GM12872 (cell line): ENCODE data around the gene HABP4.

ENCODE experiments used
- TF ChIP-seq, protein P1 (sequence below): IDR thresholded peaks from 3 replicates; pipeline ENCODE4 v1.5.1; 2011; ENCODE audit warnings: low read depth, mild to moderate bottlenecking, low read length, moderate library complexity; ENCODE audit not compliant: insufficient read depth

The HABP4 gene

DNA sequence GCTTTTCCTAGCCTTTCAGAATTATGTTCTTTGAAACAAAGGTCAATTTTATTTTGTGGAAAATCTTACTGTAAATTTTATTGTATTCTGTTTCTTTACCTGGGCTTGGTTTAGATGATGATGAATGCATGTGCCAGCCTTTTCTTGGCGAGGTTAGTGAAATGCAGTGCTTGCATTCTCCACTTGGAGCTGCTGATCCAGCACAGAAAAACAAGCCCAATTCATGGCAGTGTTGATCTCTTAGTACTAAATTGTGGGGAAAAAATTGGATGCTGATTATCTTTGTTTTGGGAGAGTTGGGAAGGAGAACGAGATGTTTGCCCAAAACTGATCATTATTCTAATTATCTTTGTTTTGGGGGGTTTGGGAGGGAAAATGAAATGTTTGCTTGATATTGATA lies 3.7 kb downstream of the HABP4 start:
- TF ChIP-seq, protein P1, sequence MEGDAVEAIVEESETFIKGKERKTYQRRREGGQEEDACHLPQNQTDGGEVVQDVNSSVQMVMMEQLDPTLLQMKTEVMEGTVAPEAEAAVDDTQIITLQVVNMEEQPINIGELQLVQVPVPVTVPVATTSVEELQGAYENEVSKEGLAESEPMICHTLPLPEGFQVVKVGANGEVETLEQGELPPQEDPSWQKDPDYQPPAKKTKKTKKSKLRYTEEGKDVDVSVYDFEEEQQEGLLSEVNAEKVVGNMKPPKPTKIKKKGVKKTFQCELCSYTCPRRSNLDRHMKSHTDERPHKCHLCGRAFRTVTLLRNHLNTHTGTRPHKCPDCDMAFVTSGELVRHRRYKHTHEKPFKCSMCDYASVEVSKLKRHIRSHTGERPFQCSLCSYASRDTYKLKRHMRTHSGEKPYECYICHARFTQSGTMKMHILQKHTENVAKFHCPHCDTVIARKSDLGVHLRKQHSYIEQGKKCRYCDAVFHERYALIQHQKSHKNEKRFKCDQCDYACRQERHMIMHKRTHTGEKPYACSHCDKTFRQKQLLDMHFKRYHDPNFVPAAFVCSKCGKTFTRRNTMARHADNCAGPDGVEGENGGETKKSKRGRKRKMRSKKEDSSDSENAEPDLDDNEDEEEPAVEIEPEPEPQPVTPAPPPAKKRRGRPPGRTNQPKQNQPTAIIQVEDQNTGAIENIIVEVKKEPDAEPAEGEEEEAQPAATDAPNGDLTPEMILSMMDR = peak; percentile 41; the same call in 1 of the 3 replicates

DNA sequence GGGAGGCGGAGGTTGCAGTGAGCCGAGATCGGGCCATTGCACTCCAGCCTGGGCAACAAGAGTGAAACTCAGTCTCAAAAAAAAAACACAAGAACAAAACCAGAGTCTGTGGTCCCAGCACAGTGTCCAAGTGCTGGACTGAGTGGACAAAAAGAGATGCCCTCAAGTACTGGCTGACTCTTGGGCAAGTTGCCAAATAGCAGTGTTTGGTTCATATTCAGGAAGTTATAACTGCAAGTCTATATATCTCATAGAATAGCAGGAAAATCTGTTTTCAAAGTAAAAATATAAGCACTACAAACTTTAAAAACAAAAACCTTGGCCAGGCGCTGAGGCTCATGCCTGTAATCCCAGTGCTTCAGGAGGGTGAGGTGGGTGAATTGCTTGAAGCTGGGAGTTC lies 7.3 kb downstream of the HABP4 start:
- TF ChIP-seq, protein P1 = no peak

DNA sequence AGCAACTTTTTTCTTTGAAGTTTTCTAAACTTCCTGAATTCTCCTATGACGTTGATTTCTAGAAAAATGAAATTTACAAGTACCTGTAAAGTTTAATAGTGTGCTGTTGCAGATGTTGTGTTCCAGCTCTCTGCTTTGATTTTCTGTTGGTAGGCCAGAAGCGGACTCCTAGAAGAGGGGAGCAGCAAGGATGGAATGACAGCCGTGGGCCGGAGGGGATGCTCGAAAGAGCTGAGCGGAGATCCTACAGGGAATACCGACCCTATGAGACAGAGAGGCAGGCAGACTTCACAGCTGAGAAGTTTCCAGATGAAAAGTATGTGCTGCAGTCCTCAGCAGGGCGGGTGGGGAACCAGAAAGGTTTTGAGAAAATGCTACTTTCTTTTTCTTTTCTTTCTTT lies 8.3 kb downstream of the HABP4 start:
- TF ChIP-seq, protein P1 = no peak

DNA sequence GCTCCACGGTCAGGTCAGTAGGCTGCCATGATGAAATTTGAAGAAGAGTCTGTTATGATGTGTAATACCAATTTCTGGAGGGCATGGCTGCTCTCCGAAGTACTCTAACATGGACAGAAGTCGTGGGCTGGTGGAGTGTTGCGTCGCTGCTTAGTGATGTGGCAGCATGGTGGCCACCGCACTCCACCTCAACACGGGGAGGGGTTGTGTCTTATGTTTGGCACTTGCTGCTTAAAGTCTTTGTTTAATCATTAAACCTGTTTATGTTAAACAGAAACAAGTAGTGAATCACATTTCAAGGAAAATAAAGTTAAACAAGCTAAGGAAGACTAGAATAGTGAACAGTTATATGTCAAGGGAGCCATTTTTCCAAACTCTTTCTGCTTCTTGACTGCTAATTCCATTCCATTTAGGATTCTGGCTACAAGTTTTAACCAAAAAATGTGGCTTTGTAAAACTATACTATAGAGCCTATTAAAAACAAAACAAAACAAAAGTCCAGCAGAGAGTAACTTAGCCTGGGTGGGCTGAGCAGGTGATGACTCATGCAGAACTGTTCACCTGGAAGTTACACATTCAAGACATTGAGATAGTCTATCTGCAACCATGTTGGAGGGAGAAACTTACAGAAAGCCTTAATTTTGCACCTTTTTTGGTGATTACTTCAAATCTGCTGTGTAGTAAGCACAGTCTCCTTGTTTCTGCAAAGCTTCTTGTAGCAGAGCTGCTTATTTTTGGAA lies 9.5 kb downstream of the HABP4 start:
- TF ChIP-seq, protein P1 = no peak

DNA sequence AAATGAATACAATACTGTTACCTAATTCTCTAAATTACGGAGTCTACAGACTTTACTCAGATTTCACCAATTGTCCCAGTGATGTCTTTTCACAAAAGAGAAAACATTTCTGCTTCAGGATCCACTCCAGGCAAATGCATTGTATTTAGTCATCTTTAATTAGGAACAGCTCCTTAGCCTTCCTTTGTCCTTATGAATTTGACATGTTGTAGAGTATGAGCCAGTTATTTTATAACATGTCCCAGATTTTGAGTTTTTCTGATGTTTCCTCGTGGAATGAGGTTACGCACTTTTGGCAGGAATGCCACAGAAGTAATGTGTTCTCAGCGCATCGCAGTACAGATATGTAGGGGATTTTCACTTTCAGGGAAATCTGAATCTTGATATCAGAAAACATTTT lies 10.5 kb downstream of the HABP4 start:
- TF ChIP-seq, protein P1 = no peak

DNA sequence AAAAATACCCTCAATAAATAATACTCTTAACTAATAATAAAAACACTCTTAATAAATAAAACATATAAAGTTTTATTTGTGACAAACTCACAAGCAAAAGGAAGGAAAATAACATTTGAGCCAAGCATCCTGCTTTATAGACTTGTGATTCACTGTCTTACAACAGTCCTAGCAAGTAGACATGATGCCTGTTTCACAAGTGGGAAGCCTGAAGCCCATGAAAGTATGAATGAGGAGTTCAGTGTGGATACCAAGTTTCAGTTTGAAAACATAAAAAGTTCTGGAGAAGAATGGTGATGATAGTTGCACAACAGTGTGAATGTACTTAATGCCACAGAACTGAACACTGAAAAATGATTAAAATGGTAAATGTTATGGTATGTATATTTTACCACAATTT lies 10.9 kb downstream of the HABP4 start:
- TF ChIP-seq, protein P1 = no peak

DNA sequence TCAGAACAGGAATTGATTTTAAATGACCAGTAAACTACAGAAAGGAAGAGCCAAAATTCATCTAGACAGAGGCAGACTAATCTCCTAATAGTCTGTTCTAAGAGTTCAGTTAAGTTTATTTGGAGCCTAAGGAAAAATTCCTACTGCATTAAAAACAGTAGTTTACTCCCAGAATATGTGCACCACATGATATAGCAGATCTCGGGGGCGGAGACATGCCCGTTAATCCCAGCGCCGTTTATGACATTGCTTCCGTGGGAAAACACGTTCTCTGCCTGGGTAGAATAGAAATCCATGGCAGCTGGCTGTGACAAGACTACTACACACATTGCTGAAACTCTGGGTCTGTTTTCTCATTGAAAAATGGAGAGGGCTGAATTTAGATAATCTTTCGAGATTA lies 11.4 kb downstream of the HABP4 start:
- TF ChIP-seq, protein P1 = no peak
